ENCODE measurements around the gene POU2AF2. TPM values are rescaled to one million over a fixed set of nuclear protein-coding genes. Genes with fewer than 3 reads are reported as not detected.

POU2AF2 gene
- total RNA-seq, 1 experiment from 2014 or later: not detected

- Mint-ChIP-seq H3K36me3 (no peaks in the 10 kb centered on the region), H3K4me3 (no peak overlapping the region), H3K9me3 (no peaks in the 10 kb centered on the region), H3K27me3 (ENCODE audit: low read depth) (no peaks in the 10 kb centered on the region), H3K4me1 (peaks cover 5% of the 10 kb centered on the region; the same call in 1 of the 2 replicates), H3K27ac (no peak overlapping the region)
- TF ChIP-seq CTCF (IDR thresholded peaks at IDR 0.05) (no peak), KAT7 (CRISPR knock-in tag; IDR thresholded peaks at IDR 0.05; ENCODE audit: borderline replicate concordance) (no peak), ETV6 (CRISPR knock-in tag; IDR thresholded peaks at IDR 0.05) (no peak), ZNF317 (CRISPR knock-in tag; IDR thresholded peaks at IDR 0.05; ENCODE audit: borderline replicate concordance, low read depth) (no peak), TEAD1 (CRISPR knock-in tag; IDR thresholded peaks at IDR 0.05) (no peak), ZNF219 (CRISPR knock-in tag; IDR thresholded peaks at IDR 0.05; ENCODE audit: borderline replicate concordance) (no peak), IRF2 (CRISPR knock-in tag; IDR thresholded peaks at IDR 0.05; ENCODE audit: borderline replicate concordance, low read depth) (no peak), IRF1 (CRISPR knock-in tag; IDR thresholded peaks at IDR 0.05) (no peak), PRRX2 (CRISPR knock-in tag; IDR thresholded peaks at IDR 0.05) (no peak), RELA (CRISPR knock-in tag; IDR thresholded peaks at IDR 0.05; ENCODE audit: borderline replicate concordance) (no peak), ZBTB43 (CRISPR knock-in tag; IDR thresholded peaks at IDR 0.05) (no peak), ATF2 (CRISPR knock-in tag; IDR thresholded peaks at IDR 0.05; ENCODE audit: borderline replicate concordance, low read depth) (no peak), NR3C1 (CRISPR knock-in tag; conservative IDR thresholded peaks at IDR 0.05; ENCODE audit: low read depth) (no peak), TEAD4 (CRISPR knock-in tag; IDR thresholded peaks at IDR 0.05) (no peak), ZNF512 (CRISPR knock-in tag; IDR thresholded peaks at IDR 0.05; ENCODE audit: borderline replicate concordance) (no peak)
- POLR2A ChIA-PET: no interaction called here
- CTCF ChIA-PET: no interaction called here
- ATAC-seq (no peak), DNase-seq (ENCODE audit: low spot score) (no peak)
Measured at GRCh38 chr11:111329306-111330204, 84.0 kb downstream of the POU2AF2 start.

- Mint-ChIP-seq H3K4me1 (peaks cover 5% of the 10 kb centered on the region; the same call in 1 of the 2 replicates), H3K27ac (no peak overlapping the region), H3K9me3 (no peaks in the 10 kb centered on the region), H3K27me3 (ENCODE audit: low read depth) (no peaks in the 10 kb centered on the region), H3K36me3 (no peaks in the 10 kb centered on the region), H3K4me3 (no peak overlapping the region)
- POLR2A ChIA-PET: no interaction called here
- TF ChIP-seq ZNF532 (CRISPR knock-in tag; IDR thresholded peaks at IDR 0.05; ENCODE audit: borderline replicate concordance): no peak
- TF ChIP-seq ATF3 (CRISPR knock-in tag; conservative IDR thresholded peaks at IDR 0.05): no peak
- ATAC-seq (no peak), DNase-seq (ENCODE audit: low spot score) (no peak)
- CTCF ChIA-PET: no interaction called here
Measured at GRCh38 chr11:111330234-111330893, 84.8 kb downstream of the POU2AF2 start.

All from WTC11 (cell line).